ENCODE data around the gene ADH1C.

ADH1C gene

DNA sequence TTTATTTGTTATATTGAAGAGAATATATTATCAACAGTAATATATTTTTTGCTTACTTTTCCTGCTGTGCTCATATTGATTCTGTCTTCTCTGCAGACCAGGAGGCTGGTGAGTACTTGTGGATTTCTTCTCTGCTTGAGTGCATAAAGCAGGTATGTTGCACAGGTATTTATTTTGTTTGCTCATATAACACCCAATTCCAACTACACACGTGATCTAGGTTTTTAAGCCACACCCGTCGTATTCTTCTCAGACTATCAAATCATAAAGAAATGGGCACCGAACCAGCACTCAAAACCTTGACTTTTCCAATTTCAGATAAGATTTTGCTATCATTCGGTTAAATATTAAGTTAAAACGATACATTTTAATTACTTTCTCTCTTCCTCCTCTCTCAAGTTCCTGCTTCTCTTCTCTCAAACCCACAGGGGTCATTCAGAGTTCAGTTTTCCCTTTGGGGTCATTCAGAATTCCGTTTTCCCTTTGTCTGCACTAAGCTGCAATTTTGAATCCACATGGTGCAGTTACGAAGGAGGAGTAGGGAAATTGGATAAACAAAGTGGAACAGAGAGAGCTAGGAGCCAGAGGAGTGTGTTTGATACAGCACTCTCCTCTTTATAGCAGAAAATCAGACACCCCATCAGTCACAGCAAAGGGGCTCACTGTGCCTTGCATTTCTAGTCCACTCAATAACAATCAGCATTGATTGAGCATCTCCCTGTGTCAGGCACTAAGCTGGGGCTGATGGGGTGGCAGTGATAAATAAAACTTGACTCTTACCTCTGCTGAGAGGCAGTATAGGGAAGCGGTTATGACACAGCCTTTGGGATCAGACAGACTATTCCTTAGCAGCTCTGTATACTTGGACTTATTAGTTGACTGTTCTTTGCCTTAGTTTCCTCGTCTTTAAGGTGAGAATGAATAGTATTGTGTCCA, at the start of gene ADH1C:
Gene ADH1C (minus strand): TSS at position 145 of the 936 bp plus-strand sequence. CDS start 71 bp downstream, at position 74.
- H3K4me3 ChIP-seq (ENCODE audit: low read length) = no peak within 1 kb of the TSS
- TF ChIP-seq, protein P1, sequence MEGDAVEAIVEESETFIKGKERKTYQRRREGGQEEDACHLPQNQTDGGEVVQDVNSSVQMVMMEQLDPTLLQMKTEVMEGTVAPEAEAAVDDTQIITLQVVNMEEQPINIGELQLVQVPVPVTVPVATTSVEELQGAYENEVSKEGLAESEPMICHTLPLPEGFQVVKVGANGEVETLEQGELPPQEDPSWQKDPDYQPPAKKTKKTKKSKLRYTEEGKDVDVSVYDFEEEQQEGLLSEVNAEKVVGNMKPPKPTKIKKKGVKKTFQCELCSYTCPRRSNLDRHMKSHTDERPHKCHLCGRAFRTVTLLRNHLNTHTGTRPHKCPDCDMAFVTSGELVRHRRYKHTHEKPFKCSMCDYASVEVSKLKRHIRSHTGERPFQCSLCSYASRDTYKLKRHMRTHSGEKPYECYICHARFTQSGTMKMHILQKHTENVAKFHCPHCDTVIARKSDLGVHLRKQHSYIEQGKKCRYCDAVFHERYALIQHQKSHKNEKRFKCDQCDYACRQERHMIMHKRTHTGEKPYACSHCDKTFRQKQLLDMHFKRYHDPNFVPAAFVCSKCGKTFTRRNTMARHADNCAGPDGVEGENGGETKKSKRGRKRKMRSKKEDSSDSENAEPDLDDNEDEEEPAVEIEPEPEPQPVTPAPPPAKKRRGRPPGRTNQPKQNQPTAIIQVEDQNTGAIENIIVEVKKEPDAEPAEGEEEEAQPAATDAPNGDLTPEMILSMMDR (IDR thresholded peaks at IDR 0.05; ENCODE audit: insufficient read depth, low read depth, low read length, missing control alignments) = no peak
- no peak for DNase-seq (ENCODE audit: low read depth)

GRCh38 chr4:99400831-99401230, 48.3 kb upstream of the ADH1C start:
- TF ChIP-seq, protein P1 (IDR thresholded peaks at IDR 0.05; ENCODE audit: insufficient read depth, low read depth, low read length, missing control alignments) = no peak
- no peak for DNase-seq (ENCODE audit: low read depth)
- H3K4me3 ChIP-seq (ENCODE audit: low read length) = no peak overlapping the region

DNA sequence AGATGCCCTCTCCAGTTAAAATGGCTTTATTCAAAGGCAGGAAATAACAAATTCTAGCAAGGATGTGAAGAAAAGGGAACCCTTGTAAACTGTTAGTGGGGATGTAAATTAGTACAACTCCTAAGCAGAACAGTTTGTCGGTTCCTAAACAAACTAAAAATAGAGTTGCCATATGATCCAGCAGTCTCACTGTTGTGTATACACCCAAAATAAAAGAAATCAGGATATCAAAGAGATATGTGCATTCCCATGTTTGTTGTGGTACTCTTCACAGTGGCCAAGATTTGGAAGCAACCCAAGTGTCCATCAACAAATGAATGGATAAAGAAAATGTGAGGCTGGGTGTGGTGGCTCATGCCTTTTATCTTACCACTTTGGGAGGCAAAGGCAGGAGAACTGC, 46.5 kb upstream of the ADH1C start:
- TF ChIP-seq, protein P1 (IDR thresholded peaks at IDR 0.05; ENCODE audit: insufficient read depth, low read depth, low read length, missing control alignments) = no peak
- DNase-seq (ENCODE audit: low read depth) = no peak
- no peak overlapping the region for H3K4me3 ChIP-seq (ENCODE audit: low read length)

DNA sequence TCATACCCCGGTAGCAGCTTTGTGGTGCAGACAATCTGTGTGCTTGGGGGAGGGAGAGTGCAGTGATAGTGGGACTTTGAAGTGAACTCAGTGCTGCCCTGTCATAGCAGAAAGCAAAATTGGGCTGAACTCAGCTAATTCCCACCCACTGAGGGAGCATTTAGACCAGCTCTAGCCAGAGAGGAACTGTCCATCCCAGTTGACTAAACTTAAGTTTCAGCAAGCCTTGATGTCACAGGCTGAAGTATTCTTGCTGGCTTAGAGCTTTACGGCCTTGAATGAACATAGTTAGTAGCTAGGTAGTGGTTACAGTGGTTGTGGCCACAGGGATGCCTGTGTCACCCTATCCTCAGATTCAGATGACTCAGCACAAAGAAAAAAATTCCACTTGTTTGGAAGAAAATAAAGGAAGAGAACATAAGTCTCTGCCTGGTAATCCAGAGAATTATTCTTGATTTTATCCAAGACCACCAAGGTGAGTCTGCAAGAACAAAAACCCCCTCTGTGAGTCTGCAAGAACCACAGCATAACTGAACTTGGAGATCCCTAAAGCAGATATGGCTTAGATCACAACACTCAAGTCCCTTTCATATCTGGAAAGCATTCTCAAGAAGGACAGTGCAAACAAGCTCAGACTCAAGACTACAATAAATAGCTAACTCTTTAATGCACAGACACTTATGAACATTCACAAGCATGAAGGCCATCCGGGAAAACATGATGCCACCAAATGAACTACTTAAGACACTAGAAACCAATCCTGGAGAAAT, 43.2 kb upstream of the ADH1C start:
- TF ChIP-seq, protein P1 (IDR thresholded peaks at IDR 0.05; ENCODE audit: insufficient read depth, low read depth, low read length, missing control alignments) = no peak
- DNase-seq (ENCODE audit: low read depth) = no peak
- no peak overlapping the region for H3K4me3 ChIP-seq (ENCODE audit: low read length)

- TF ChIP-seq, protein P1 (IDR thresholded peaks at IDR 0.05; ENCODE audit: insufficient read depth, low read depth, low read length, missing control alignments) = no peak
- DNase-seq (ENCODE audit: low read depth) = no peak
These were observed 42.4 kb upstream of the ADH1C start for GRCh38 chr4:99394896-99395295.

DNA sequence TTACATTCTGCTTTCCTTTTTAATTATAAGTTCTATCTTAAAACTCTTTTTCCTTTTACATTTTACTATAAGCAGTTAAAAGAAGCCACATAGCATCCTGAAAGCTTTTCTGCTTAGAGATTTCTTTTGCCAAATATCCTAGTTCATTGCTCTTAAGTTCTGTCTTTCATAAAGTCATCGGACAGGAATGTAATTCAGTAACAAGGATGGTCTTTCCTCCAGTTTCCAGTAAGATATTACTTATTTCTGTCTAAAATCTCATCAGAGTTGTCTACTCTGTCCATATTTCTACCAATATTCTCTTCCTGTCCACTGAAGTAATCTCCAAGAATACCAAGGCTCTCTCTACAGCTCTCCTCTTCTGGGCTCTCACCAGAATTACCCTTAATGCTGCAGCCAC, 37.5 kb upstream of the ADH1C start:
- H3K4me3 ChIP-seq (ENCODE audit: low read length) = no peak overlapping the region
- DNase-seq (ENCODE audit: low read depth) = no peak
- TF ChIP-seq, protein P1 (IDR thresholded peaks at IDR 0.05; ENCODE audit: insufficient read depth, low read depth, low read length, missing control alignments) = no peak

More at GRCh38 chr4:99394896-99395295, 42.4 kb upstream of the ADH1C start:
- no peak overlapping the region for H3K4me3 ChIP-seq (ENCODE audit: low read length)
